Kidney tubule cell (primary cell): ENCODE results near the gene WDR5.

Experiments used
- DNase-seq: peaks from one replicate; pipeline ENCODE4 v3.0.0-alpha.2; 2018; ENCODE audit warnings: low spot score

WDR5 gene

DNA sequence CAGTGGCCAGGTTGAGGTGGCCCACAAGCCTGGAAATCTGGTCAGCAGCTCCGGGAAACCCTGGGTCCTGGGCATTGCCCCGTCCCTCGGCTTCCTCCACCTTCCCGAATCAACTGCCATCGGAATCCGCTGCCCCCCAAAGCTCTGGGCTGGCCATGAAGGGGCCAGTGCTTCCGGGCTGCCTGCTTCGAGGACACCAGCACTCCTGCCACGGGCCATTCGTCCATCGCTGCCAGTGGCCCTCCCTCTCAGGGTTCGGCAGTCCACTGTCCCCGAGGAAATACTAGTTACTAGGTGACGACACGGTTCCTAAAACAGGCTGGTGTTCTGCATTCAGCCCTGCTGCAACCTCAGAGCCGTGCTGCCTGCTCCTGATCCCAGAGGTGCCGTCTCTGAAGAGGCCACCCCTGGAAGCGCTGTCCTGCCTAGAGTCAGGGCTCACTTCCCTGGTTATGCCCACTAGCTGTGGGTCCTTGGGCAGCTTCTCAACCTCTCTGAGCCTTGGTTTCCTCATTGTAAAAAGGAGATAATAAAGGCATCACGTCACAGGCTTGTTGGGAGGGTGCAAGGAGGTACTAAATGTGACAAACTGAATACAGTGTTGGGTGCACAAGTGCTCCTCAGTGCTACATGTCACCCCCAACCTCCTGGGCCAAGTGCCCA is 3.5 kb upstream of the WDR5 start:
- DNase-seq: no peak

DNA sequence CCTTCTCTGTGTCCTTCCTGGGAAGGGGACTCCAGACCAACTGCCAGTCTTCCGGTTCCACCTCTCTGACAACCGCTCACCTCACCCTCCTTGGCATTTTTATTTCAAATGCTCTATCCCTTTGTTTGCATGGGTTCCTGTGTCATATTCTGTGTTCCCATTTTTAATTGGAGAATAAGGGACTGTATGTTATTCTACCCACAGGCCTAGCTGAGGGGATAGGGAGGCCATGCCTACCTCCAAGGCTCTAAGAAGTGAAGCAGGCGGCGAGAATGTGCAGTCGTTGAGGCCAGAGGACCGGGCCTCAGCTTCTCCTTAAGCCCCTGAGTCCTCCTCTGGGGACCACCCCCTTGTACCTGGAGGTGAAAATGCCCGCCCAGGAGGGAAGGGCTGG is 936 bp upstream of the WDR5 start:
- DNase-seq: no peak

DNA sequence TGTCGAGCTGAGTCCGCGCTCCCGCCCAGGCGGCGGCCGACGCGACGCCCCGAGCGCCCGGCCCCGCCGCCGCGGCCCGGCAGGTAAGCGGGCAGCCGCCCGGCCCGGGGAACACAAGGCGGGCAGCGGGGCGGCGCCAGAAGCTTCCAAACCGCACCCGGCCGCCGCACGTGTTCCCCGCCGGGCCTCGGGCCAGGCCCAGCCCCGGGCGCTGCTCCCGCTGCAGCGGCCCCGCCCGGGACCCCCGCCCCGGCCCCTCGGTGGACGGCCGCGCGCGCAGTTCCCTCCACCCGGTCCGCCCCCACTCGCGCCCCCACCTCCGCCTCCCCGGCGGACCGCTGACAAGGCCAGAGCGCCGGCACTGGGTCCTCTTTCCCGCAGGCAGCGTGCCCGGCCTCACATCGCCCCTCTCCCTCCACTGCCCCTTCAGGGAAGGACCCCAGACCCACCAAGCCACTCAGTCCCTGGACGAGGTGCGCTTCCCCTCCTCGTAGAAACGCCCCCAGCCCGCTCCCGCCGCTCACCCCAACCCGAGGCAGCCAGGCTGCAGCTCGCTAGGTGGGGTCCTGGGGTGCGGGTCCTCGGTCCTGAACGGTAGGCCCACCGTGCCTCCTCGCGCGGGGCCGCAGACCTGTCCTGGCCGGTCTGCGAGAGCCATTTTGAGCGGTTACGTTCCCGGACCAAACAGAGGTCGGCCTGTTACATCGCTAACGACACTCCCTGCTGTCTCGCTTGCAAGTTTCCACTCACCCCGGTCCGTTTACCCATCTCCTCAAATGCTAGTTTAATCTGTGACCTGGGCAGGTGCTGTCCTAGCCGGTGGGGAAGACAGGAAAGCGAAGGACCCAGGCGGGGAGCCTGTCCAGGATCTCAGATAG is 475 bp downstream of the WDR5 start:
- peak; percentile 24 for DNase-seq

DNA sequence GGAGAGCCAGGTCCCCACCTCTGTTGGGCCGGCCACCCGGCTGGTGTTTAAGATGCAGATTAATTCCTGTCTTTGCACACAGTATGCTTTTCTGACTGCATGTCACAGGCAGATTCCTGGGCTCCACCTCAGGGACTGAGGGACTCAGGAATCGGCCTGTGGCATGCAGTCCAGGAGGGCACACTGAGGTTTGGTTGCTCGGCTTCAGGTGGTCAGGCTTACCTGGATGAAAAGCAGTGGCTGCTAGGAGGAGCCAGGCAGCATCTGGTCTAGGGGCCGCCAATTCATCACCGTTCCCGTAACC is 1.1 kb downstream of the WDR5 start:
- no peak for DNase-seq

DNA sequence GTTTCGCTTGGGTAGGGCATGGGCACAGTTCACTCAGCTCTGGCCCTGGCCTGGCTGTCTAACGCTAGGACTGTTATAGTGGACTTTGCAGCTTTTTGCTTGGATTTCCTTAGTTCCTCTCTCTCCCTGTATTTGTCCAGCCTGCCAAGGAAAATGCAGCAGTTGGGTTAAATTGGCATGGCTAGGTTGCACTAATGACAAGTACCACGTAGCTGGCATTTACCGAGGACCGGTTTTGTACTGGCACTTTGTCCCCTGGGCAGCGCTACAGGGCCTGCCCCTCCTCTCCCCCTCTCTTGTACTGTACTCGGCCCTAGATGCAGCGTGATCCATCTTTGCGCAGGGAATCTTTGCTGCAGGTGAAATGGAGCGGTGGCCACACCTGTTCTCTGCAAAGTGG is 2.4 kb downstream of the WDR5 start:
- no peak for DNase-seq

DNA sequence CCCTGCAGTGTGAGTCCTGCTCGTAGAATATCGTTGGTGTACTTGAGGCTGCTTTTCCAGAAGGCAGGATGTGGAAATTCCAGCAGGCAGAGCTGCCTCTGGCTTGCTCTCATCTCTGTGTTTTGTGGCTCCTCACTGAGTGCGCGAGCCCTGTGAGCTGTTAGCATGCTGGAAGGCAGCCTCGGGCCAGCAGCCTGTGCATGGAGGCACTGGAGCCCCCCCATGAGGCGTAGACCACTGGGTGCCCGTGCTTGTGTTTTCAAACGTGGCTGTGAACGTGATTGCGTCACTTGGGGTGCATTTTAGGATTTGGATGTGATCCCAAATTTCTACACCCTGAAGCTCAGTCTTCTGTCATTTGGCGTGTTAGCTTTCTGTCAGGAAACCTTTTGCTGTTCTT is 3.2 kb downstream of the WDR5 start:
- DNase-seq: no peak

DNA sequence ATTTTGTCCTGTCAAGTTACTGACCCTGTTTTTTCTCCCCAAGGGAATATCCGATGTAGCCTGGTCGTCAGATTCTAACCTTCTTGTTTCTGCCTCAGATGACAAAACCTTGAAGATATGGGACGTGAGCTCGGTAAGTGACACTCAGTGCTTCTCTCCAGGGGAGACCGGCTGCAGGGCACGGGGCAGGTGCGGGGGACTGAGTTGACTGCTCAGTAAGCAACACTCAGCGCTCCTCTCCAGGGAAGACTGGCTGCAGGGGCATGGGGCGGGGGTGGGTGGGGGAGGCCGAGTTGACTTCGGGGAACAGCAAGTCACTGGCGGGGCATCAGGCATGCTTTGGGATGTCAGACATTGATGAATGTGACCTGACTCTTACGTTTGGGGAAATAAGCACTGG is 6.0 kb downstream of the WDR5 start:
- DNase-seq: no peak

DNA sequence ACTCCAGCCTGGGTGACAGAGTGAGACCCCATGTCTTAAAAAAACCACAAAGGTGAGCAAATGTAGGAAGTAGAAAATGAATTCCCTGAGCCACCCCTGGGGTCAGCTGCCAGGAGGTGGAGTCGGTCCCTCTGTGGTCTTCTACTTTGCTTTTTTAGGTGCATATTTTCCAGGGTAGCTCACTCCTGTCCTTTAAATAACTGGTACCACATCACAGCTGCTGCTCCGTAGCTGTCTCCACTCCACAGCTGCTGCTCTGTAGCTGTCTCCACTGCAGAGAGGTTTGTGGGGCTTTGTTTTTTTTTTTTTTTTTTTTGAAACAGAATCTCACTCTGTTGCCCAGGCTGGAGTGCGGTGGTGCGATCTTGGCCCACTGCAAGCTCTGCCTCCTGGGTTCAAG is 8.9 kb downstream of the WDR5 start:
- no peak for DNase-seq

DNA sequence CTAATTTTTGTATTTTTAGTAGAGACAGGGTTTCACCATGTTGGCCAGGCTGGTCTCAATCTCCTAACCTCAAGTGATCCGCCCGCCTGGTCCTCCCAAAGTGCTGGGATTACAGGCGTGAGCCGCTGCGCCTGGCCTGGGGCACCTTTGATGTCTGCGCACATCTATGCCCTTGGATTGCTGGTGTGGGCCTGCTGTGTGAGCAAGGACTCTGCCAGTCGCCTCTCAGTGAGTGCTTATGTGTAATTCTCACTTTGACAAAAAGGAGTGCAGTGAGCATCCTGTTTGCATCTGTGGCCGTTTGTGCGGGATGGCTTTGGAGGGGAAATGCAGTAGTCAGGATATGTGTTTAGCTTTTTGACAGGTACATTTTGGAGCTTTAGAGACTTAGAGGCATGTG is 9.4 kb downstream of the WDR5 start:
- DNase-seq: no peak

DNA sequence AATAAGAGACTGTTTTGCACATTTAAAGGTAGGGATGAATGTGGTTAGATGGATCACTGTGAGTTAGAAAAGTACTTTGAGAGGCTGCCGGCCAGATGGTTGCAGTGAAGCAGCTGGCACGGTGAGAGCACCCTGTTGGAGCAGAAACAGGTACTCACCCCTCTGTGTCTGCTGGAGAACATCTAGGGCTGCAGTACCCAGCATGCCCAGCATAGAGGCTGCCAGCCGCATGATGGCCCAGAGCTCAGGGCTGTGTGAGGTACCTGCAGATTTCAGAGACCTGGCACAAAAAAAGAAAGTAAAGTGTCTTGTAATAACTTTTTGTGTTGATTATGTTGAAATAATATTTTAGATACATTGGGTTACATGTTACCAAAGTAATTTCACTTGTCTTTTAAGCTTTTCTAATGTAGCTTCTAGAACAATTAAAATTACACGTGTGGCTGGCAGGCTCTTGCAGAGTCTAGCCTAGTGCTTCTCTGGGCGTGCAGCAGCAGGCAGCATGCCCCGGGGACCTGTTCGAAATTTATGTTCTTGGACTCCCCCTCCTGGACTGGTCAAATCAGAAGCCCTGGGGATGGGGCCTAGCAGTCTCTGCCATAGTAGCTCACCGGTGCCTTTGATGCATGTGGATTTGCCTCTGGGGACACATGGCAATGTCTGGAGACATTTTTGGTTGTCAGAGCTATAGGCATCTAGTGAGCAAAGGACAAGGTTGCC is 11.1 kb downstream of the WDR5 start:
- DNase-seq: no peak

DNA sequence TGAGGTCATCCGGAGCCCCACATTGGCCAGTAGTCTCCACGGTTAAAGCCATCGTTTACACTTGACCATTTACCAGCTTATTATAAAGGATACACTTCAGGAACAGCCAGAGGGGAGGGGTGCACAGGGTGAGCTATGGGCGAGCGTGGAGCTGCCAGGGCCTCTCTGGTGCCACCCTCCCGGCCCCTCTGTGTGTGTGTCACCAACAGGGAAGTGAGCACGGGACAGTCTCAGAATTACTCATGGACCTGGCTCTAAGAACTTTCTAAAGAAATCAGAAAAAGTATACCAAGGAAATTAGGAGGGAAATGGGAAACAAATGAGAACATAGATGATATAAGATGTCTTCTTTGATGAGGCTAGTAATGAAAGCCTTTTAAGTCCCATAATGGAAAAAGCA is 13.5 kb downstream of the WDR5 start:
- no peak for DNase-seq

DNA sequence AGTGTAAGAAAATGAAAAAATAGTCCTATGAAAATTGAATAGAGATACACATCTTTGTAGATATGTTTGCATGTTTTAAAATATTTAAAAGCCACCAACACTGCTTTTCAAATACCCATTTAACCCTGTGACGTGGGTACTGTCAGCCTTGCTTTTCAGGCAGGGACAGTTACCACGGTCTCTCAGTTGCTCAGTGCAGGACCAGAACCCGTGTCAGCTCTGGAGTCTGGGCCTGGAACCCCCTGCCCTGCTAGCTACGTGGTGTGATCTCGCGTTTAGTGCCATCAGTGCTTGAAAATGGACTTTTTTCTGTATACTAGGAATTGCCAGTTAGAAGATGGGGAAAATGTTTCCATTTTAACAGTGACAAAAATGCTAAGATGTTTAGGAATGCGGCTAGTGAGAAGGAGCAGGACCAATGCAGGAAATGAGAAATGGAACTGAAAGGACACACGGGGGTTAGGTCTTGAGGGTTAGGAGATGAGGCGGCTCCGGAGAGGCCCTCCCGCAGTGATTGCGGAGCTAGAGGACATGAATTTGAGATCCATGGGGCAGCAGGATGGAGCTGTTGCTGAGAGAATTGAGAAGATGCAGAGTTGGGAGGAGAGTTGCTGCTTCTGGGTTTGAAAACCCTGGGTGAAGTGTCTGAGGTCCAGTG is 14.8 kb downstream of the WDR5 start:
- no peak for DNase-seq

DNA sequence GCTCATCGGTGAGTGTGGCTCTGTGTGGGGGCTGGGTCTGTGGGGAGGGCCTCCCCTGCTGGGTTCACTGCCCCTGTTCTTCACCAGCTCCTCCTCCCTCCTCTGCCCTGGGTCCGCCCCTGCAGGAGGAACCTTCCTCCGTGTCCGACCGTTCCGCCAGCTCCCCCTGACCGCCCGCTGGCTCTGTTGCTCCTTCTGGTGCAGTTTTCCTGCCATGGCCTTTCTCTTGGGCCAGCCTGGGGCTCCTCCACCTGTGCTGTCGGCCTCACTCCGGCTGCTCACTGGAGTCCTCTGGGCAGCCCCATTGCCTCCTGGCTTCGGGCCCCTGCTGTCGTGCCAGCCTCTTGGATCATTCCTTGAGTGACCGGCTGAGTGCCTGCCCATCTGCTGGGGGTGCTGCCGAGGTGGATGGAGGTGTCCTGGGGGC is 16.2 kb downstream of the WDR5 start:
- no peak for DNase-seq

DNA sequence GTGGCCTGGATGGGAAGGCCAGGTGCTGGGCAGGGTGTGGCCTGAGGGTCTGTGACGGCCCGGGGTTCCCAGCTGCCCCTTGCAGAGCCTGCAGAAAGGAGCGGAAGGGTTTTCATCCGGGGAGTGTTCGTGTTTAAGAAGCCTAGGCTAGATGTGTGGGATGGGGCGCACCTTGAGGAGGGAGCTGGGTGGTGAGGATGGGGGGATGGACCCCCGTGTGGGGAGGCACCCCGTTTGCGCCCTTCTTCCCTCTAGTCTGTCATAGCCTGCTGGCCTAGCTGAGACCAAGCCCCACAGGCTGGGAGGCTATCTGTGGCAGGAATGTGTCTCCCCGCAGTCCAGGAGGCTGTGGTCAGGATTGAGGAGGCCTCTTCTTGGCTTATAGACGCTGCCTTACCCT is 16.6 kb downstream of the WDR5 start:
- DNase-seq: no peak

DNA sequence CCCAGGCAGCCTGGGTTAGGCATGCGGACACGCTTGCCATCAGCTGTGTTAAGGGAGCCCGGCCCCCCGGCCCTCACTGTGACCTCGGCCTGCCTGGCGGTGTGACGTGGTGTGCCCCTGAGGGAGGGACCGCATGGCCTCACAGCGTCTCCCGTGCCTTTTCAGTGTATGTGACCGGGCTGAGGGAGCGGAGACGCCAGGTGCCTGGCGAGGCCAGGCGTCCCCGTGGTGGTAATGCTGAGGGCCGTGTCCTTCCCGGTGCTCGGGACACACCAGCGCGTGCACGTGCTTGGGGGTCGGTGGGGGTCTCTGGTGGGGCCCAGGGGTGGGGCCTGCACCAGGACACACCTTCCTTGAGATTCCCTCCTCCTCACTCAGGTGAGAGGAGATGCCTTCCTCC is 17.6 kb downstream of the WDR5 start:
- no peak for DNase-seq

DNA sequence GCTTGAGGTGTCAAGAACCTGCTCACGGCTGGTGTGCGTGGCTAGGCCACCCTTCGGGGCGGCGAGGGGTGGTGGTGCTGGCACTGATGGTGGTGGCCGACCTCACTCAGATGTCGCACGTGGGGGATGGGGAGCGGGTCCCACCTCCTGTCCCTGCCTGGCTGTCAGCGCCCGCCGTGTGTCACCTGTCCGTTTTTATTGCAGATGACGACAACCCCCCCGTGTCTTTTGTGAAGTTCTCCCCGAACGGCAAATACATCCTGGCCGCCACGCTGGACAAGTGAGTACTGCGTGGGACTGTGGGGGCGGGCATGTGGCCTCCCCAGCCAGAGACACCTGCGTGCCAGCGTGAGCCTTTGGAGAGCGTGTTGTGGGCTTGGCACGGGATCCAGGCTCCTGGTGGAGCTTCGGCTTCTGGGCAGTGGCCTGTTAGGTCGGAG is 18.4 kb downstream of the WDR5 start:
- no peak for DNase-seq

DNA sequence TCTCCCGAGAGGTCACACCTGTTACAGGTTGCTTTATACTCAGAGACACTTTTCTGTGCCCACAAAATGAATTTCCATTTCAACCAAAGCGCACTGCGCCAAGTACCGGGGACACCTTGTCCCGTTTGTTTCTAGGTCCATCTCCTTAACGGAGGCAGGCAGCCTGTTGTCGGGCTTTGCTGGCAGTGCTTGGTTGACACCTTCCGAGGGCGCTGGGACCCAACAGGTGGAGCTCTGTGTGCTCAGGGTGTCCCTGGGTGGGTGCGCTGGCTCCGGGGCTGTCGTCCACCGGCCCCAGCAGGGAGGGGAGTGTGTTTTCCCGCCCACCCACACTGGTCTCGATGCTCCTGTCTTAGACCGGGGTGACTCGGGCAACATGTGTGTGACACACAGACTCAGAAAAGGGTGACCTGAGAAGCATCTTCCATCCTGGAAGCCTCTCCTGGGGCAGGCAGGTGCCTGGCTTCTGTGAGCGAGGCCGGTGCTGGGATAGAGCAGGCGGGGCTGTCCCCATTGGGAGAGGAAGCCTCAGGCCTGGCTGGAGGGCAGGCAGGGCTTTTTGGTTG is 20.0 kb downstream of the WDR5 start:
- DNase-seq: no peak

DNA sequence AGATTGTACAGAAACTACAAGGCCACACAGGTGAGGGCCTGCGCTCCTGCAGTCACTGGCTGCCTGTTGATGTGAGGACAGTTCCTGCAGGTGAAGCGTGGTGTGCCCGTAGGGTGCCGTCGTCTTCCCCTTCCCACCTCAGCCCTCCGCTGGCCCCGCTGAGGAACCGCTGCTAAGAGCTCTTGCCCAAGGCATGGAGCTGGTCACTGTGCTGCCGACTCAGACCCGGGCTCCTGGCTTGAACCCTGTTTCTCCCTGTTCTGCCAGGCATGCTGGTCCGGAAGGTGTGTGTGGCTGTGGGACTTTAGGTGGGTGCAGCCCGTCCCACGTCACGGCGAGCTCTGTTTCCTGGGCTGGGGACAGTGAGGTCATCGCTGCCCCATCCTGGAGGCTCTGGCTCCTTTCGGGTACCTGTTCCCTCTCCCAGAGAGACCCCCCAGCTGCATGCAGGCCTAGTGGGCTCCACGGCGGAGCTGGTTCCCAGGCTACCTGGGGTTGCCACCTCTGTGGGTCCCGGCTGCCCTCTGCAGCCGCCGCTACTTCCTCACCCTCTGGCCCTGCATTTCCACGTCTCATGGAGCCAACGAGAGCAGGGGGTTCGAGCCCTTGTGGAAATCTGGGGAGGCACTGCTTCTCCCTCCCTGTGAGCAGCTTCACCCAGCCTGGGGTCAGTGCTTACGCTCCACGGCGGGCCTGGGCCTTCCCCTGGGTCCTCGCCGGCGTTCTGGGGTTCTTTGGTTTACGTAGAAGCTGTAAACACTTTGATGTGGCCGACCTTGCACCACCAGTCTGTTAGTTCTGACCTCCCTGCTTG is 20.9 kb downstream of the WDR5 start:
- no peak for DNase-seq

DNA sequence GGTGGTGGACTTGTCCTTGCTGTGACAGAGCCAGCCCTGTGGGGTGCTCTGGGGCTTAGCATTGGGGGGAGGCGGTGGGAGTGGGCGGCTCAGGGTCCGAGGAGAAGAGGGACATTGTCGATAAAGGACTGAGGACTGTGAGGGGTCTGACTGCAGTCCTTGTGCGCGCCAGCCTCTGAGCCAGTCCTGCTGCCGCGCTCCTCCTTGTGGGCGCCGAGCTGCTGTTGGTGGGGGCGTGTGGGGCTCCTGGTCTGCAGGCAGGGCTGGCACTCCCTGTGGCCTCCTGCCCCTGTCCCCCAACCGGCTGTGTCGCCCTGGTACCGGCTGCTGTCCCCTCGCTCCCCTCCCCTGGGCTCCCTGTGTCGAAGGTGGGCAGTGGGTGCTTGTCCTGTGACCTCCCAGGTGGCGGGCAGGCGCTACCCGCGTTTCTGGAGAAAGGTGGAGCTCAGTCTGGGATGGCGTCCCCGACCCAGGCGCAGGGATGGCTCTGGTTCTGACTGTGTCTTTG is 21.6 kb downstream of the WDR5 start:
- DNase-seq: no peak

DNA sequence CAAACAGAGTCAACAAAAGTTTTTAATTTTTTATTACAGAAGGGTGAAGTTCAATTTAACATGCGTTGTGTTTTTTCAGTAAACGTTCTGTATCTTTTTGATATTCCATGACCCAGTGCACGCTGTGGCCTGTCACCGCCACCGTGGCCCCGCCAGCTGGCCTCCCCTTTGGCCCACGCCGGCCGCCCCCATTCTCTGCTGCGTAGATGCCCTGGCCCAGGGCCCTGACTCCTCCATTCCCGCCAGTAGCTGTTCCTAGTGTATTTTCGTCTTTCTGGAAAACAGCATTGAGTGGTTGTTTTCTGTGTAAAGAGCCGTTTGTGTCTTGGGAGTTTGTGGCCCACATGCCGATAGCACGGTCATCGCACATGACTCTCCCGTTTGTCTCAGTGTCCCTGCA is 22.4 kb downstream of the WDR5 start:
- DNase-seq: no peak

DNA sequence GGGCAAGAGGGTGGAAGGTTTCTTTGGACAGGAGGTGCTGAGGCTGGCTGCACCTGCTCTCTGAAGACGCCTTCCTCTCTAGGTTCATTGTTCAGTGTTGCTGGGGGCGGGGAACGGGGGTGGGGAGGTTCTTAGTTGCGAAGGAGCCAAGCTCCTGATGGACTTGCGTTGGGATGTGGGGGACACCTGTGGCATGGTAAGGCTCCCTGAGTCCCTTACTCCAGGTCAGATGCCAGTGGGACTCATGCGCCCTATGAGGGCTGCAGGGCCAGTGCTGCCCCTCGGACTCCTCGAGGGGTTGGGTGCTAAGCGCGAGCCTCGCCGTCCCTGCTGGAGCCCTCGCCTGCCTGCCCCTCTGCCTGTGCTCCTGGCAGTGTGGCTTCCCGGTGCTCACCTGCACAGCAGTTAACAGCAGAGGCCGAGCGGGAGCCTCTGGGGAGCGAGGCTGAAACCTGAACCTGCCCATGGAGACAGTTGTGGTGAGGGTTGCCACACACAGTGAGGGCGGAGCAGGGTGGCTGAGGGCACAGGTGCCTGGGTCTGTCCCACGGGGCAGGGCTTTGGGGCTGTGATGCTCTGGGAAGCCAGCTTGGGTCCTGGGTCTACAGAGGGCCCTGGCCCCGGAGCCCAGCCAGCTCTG is 23.0 kb downstream of the WDR5 start:
- DNase-seq: no peak
